Measurements from ENCODE around the gene GINS3.

GRCh38 chr16:58417600-58417999 is 25.3 kb downstream of the GINS3 start:
- TF ChIP-seq CTCF (IDR thresholded peaks at IDR 0.05 in 8 of 11, conservative IDR thresholded peaks at IDR 0.05 in 3 of 11) = no peak
- no peak for TF ChIP-seq POLR2A (IDR thresholded peaks at IDR 0.05)

Measured in spleen (tissue), 7 donors.